Testis (tissue), 3 donors: ENCODE measurements around the gene MTA3. TPM values are rescaled to one million over a fixed set of nuclear protein-coding genes. Genes with fewer than 3 reads are reported as not detected.

Experiments
- DNase-seq: peaks from one replicate; pipeline ENCODE4 v3.0.0-alpha.2; 2019
- H3K27ac ChIP-seq, 2 donors: fragments of 200-600 bp; sonication (generic); one replicate each; pipeline ENCODE4 v1.5.1; 2019
- H3K27me3 ChIP-seq: fragments of 200-600 bp; sonication (generic); one replicate; pipeline ENCODE4 v1.5.1; 2019
- H3K36me3 ChIP-seq: fragments of 200-600 bp; sonication (generic); one replicate; pipeline ENCODE4 v1.5.1; 2017; ENCODE audit warnings: low read depth; ENCODE audit errors: missing control alignments
- H3K4me1 ChIP-seq: fragments of 200-600 bp; sonication (generic); one replicate; pipeline ENCODE4 v1.5.1; 2019
- H3K4me3 ChIP-seq, 2 donors: fragments of 200-600 bp; sonication (generic); one replicate each; pipeline ENCODE4 v1.5.1; 2017 to 2019
- H3K9me3 ChIP-seq: fragments of 200-600 bp; sonication (generic); one replicate; pipeline ENCODE4 v1.5.1; 2017
- POLR2A ChIP-seq: fragments of 450-650 bp; IDR thresholded peaks from one replicate; pipeline ENCODE4 v1.6.1; 2017; ENCODE audit warnings: antibody characterized with exemption, mild to moderate bottlenecking, moderate library complexity
- WGBS, 2 donors: methylation state at CpG; one replicate each; pipeline ENCODE4 v1.1.5; 2018; 5-methylcytosine and 5-hydroxymethylcytosine counted together
- intact Hi-C: fragments of 100-400 bp; cut with DNase I; formaldehyde crosslinking; loops from one replicate; pipeline ENCODE4 v1.15.1; 2023; ENCODE audit warnings: low total_unique reads
- polyA plus RNA-seq: library from polyadenylated mRNA; stranded (reverse); fragments of 350-450 nt; fragmentation: Illumina TruSeq; extraction: RNeasy Lipid Tissue Mini Kit (QIAGEN cat#74804); gene quantifications from one replicate; pipeline ENCODE4 v1.2.3, GENCODE V29; 2014; ENCODE audit warnings: low read depth, low replicate concordance; ENCODE audit not compliant: insufficient read depth
- total RNA-seq, 2 donors: library from RNA; depleted of rRNA; stranded (reverse); fragments of >200 nt; gene quantifications; one replicate each; pipeline ENCODE4 v1.2.3, GENCODE V29; 2016
- TF ChIP-seq, protein P1 (sequence below), 3 experiments: fragments of 450-650 bp in 2 of 3; fragments of 200-600 bp in 1 of 3; sonication (generic) in 1 of 3; IDR thresholded peaks; one replicate each; pipeline ENCODE4 v1.5.1; 2016 to 2019; ENCODE audit warnings: antibody characterized with exemption in 3 of 3, mild to moderate bottlenecking in 2 of 3, moderate library complexity in 1 of 3

Gene MTA3
- total and polyA plus RNA-seq, 3 donors from 2014 or later = 58.5 to 84.6 (median 77.0) TPM

DNA sequence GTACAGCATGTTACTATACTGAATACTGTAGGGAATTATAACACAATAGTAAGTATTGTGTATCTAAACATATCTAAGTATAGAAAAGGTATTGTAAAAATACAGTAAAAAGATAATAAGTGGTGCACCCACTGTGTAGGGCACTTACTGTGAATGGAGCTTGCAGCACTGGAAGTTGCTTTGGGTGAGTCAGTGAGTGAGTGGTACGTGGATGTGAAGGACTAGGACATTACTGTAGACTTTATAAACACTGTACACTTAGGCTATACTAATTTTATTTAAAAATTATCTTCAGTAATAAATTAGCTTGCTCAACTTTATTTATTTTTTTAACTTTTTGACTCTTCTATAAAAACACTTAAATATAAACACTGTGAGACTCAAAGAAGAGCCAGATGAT is 82.6 kb downstream of the MTA3 start:
- no peak for DNase-seq
- Histone ChIP-seq H3K27ac (no peak overlapping the region), H3K36me3 (no peaks in the 10 kb centered on the region), H3K4me1 (no peaks in the 10 kb centered on the region), H3K27me3 (no peaks in the 10 kb centered on the region), H3K4me3 (no peak overlapping the region), H3K9me3 (no peaks in the 10 kb centered on the region)
- intact Hi-C loops = no loop called here
- TF ChIP-seq, protein P1, sequence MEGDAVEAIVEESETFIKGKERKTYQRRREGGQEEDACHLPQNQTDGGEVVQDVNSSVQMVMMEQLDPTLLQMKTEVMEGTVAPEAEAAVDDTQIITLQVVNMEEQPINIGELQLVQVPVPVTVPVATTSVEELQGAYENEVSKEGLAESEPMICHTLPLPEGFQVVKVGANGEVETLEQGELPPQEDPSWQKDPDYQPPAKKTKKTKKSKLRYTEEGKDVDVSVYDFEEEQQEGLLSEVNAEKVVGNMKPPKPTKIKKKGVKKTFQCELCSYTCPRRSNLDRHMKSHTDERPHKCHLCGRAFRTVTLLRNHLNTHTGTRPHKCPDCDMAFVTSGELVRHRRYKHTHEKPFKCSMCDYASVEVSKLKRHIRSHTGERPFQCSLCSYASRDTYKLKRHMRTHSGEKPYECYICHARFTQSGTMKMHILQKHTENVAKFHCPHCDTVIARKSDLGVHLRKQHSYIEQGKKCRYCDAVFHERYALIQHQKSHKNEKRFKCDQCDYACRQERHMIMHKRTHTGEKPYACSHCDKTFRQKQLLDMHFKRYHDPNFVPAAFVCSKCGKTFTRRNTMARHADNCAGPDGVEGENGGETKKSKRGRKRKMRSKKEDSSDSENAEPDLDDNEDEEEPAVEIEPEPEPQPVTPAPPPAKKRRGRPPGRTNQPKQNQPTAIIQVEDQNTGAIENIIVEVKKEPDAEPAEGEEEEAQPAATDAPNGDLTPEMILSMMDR (IDR thresholded peaks at IDR 0.05) = no peak
- TF ChIP-seq POLR2A = no peak
- 91% methylated on average over 1 of the region's 1 CpG for WGBS, 2 donors

DNA sequence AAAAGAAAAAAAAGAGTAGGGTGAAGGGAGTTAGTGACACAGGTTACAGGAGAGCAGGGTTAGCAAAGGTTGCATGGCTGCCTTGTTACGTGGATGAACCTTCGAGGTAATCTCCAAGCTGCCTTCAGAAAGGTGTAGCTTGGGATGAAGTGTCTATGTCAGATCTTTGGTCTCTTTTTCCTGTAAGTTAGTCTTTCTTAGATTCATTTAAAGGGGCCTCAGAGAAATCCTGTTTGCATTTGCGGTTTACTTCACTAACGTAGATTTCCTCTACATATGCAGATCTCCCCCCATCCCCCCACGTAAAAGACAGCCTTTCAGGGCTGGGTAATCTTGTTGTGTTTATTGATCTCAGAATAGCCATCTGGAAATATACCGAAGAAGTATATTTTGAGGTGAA is 83.7 kb downstream of the MTA3 start:
- Histone ChIP-seq H3K27ac (no peak overlapping the region), H3K9me3 (no peaks in the 10 kb centered on the region), H3K27me3 (no peaks in the 10 kb centered on the region), H3K36me3 (no peaks in the 10 kb centered on the region), H3K4me3 (no peak overlapping the region), H3K4me1 (no peaks in the 10 kb centered on the region)
- no peak for TF ChIP-seq POLR2A
- TF ChIP-seq, protein P1 (IDR thresholded peaks at IDR 0.05) = no peak
- DNase-seq = no peak
- intact Hi-C loops = no loop called here
- 90 to 92% methylated on average over 6 of the region's 6 CpGs for WGBS, 2 donors

DNA sequence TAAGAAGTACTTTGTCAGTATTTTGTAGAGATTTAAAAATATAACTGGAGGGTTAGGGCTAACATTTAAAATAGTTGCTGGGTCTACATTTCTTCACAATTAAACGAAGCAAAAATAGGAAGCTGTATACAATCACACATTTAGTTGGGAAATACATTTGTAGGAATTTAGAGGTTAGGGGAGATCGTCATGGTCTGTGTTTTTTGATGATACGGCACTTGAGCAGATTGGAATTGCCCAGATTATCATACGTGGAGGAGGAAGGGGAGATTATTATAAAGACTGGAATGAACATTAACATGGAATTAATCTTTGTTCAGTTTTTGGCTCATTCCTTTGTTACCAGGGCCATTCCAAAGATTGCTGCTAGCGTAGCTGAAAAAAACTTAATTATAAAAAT is 84.6 kb downstream of the MTA3 start:
- WGBS, 2 donors = 55 to 56% methylated on average over 5 of the region's 5 CpGs
- H3K27ac ChIP-seq = no peak overlapping the region
- TF ChIP-seq, protein P1 (IDR thresholded peaks at IDR 0.05) = no peak
- no peak for TF ChIP-seq POLR2A
- no peaks in the 10 kb centered on the region for H3K4me1 ChIP-seq
- H3K27me3 ChIP-seq = no peaks in the 10 kb centered on the region
- H3K36me3 ChIP-seq = no peaks in the 10 kb centered on the region
- no peak for DNase-seq
- H3K4me3 ChIP-seq = no peak overlapping the region
- no peaks in the 10 kb centered on the region for H3K9me3 ChIP-seq
- intact Hi-C loops = no loop called here

DNA sequence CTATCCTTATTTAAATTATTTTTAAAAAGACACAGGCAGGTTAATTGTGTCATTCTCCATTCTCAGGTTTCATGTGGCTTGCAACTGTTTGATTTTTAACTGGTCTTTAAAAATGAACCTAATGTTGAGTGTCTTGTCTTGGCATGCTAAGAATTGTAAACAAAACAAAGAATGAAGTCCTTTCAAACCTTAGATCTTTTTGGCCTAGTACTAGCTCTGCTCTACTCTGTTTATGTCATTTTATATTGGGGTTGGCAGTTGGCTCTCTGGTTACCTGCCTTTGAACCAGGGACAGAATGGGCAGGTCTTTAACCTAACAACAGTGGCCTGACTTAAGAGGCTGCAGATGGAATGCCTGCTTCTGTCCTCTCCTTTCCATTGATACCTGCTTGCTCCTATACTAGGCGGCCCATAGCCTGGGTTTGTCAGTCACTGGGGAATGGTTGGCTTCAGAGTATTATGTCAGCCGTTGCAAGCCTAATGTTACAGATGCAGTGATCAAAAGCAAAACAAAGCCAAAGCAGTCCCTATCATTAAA is 85.5 kb downstream of the MTA3 start:
- 94 to 95% methylated on average over 2 of the region's 2 CpGs for WGBS, 2 donors
- Histone ChIP-seq H3K4me3 (no peak overlapping the region), H3K27me3 (no peaks in the 10 kb centered on the region), H3K36me3 (no peaks in the 10 kb centered on the region), H3K27ac (no peak overlapping the region), H3K4me1 (no peaks in the 10 kb centered on the region), H3K9me3 (no peaks in the 10 kb centered on the region)
- DNase-seq = no peak
- intact Hi-C loops = no loop called here
- TF ChIP-seq, protein P1 (IDR thresholded peaks at IDR 0.05) = no peak
- no peak for TF ChIP-seq POLR2A

DNA sequence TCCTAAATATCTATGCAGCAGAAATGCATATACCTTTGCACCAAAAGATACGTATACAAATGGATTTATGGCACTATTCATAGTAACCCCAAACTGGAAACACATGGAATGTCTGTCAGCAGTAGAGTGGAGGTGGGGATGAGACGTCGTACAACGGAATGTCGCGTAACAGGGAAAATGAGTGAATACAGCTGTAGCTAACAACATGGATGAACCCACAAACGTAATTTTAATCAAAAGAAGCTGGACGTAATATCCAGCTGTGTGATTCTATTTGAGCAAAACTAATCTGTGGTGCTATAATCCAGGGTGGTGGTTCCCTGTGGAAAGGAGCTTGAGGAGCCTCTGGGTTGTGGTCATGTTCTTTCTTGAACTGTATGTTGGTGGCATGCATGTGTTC is 89.9 kb downstream of the MTA3 start:
- no peaks in the 10 kb centered on the region for H3K27me3 ChIP-seq
- H3K4me1 ChIP-seq = no peaks in the 10 kb centered on the region
- H3K36me3 ChIP-seq = no peaks in the 10 kb centered on the region
- H3K9me3 ChIP-seq = no peaks in the 10 kb centered on the region
- WGBS, 2 donors = 84 to 89% methylated on average over 8 of the region's 8 CpGs
- H3K4me3 ChIP-seq = no peak overlapping the region
- DNase-seq = no peak
- intact Hi-C loops = no loop called here
- TF ChIP-seq POLR2A = no peak
- TF ChIP-seq, protein P1 (IDR thresholded peaks at IDR 0.05) = no peak
- no peak overlapping the region for H3K27ac ChIP-seq
